ENCODE results near the gene SPOCK2. TPM values are rescaled to one million over a fixed set of nuclear protein-coding genes. Genes with fewer than 3 reads are reported as not detected.

Gene SPOCK2
- total RNA-seq, 1 experiment from 2014 or later: 1.1 TPM

GRCh38 chr10:72011016-72011415 is 77.3 kb downstream of the SPOCK2 start:
- ChIA-PET RAD21 (ENCODE audit: low non-redundant PET in 1 of 2, low total read pairs in 2 of 2, uncharacterized antibody in 2 of 2, unreplicated experiment in 2 of 2) (no interaction called here), CTCF (no interaction called here), POLR2A (no interaction called here)
- TF ChIP-seq TCF7L2 (IDR thresholded peaks at IDR 0.05; ENCODE audit: borderline replicate concordance, extremely low read depth, insufficient read depth, insufficient read length) (no peak), FOSL1 (IDR thresholded peaks at IDR 0.05; ENCODE audit: low read depth) (no peak), ELF1 (IDR thresholded peaks at IDR 0.05; ENCODE audit: borderline replicate concordance, low read depth) (no peak), SP1 (IDR thresholded peaks at IDR 0.05; ENCODE audit: low read depth) (no peak), EGR1 (IDR thresholded peaks at IDR 0.05; ENCODE audit: low read depth) (no peak), EZH2 (IDR thresholded peaks at IDR 0.05) (no peak), CEBPB (IDR thresholded peaks at IDR 0.05; ENCODE audit: low read depth) (no peak), CTCF (IDR thresholded peaks at IDR 0.05 in 2 of 3, conservative IDR thresholded peaks at IDR 0.05 in 1 of 3; ENCODE audit: borderline replicate concordance in 1 of 3, insufficient read depth in 1 of 3, low read depth in 2 of 3, low read length in 2 of 3) (no peak), CBX3 (IDR thresholded peaks at IDR 0.05; ENCODE audit: low read depth) (no peak), ZNF274 (IDR thresholded peaks at IDR 0.05; ENCODE audit: low read depth, low read length) (no peak), SIN3A (IDR thresholded peaks at IDR 0.05; ENCODE audit: low read depth) (no peak)
- TF ChIP-seq, protein P1, sequence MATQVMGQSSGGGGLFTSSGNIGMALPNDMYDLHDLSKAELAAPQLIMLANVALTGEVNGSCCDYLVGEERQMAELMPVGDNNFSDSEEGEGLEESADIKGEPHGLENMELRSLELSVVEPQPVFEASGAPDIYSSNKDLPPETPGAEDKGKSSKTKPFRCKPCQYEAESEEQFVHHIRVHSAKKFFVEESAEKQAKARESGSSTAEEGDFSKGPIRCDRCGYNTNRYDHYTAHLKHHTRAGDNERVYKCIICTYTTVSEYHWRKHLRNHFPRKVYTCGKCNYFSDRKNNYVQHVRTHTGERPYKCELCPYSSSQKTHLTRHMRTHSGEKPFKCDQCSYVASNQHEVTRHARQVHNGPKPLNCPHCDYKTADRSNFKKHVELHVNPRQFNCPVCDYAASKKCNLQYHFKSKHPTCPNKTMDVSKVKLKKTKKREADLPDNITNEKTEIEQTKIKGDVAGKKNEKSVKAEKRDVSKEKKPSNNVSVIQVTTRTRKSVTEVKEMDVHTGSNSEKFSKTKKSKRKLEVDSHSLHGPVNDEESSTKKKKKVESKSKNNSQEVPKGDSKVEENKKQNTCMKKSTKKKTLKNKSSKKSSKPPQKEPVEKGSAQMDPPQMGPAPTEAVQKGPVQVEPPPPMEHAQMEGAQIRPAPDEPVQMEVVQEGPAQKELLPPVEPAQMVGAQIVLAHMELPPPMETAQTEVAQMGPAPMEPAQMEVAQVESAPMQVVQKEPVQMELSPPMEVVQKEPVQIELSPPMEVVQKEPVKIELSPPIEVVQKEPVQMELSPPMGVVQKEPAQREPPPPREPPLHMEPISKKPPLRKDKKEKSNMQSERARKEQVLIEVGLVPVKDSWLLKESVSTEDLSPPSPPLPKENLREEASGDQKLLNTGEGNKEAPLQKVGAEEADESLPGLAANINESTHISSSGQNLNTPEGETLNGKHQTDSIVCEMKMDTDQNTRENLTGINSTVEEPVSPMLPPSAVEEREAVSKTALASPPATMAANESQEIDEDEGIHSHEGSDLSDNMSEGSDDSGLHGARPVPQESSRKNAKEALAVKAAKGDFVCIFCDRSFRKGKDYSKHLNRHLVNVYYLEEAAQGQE (IDR thresholded peaks at IDR 0.05; ENCODE audit: low read depth): no peak
- Histone ChIP-seq H2AFZ (ENCODE audit: low read depth, low read length, poor library complexity, severe bottlenecking) (no peak overlapping the region), H3K79me2 (ENCODE audit: insufficient read depth, low read length) (no peaks in the 10 kb centered on the region), H4K20me1 (ENCODE audit: insufficient read depth) (no peaks in the 10 kb centered on the region), H3K27ac (ENCODE audit: low read depth, low read length) (no peak overlapping the region), H3K9me3 (ENCODE audit: control insufficient read depth in 1 of 2, insufficient read depth in 1 of 2, low read depth in 1 of 2, low read length in 2 of 2) (no peaks in the 10 kb centered on the region), H3K4me3 (replicated peaks in 1 of 2; ENCODE audit: low read depth in 1 of 2, low read length in 2 of 2) (no peak overlapping the region), H3K4me1 (ENCODE audit: control insufficient read depth in 1 of 2, insufficient read depth in 2 of 2, low read length in 2 of 2) (no peaks in the 10 kb centered on the region), H3K9ac (ENCODE audit: low read length) (no peak overlapping the region), H3K4me2 (ENCODE audit: low read length) (no peak overlapping the region), H3K9me2 (ENCODE audit: insufficient read depth) (no peaks in the 10 kb centered on the region), H3K36me3 (ENCODE audit: control insufficient read depth in 1 of 2, insufficient read depth in 2 of 2, low read length in 2 of 2) (peaks cover 2 to 7% of the 10 kb centered on the region in 2 experiments; a peak in 3 of 4 replicates), H3K27me3 (ENCODE audit: insufficient read depth, low read length) (no peaks in the 10 kb centered on the region)
- no peak for DNase-seq (ENCODE audit: low read depth, low spot score)
- no peak for ATAC-seq
- intact Hi-C loops (cut with micrococcal nuclease): no loop called here
- BruUV-seq (replicated peaks): no TSS peak
